Measurements from ENCODE around the gene LRRC10. TPM values are rescaled to one million over a fixed set of nuclear protein-coding genes. Genes with fewer than 3 reads are reported as not detected.

The LRRC10 gene
- total RNA-seq, 1 donor from 2014 or later, result not detected

DNA sequence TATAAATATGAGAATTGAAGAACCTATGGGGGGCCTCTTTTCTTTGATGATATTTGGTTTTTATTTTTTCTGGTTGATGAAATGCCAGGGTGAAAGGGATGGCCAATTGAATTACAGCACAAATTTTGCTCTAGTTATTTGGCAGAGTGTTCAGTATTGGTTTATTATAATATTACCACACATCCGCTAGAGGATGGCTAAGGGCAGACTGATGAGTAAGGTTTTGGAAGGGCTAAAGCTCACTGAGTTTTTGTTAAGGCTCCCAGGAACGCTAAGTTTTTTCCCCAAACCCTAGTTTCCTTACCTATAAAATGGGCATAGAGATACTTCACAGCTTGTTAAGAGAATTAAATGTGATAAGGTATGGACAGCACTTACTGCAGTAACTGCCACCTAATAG, 34.3 kb upstream of the LRRC10 start:
- POLR2A ChIA-PET, result no interaction called here
- Mint-ChIP-seq H3K4me3 (no peak overlapping the region), H3K27ac (no peak overlapping the region), H3K27me3 (peaks cover 13% of the 10 kb centered on the region), H3K36me3 (ENCODE audit: low read depth) (no peaks in the 10 kb centered on the region), H3K9me3 (no peaks in the 10 kb centered on the region), H3K4me1 (no peaks in the 10 kb centered on the region)
- DNase-seq (no peak), ATAC-seq (ENCODE audit: low read depth) (no peak)
- TF ChIP-seq, protein P1, sequence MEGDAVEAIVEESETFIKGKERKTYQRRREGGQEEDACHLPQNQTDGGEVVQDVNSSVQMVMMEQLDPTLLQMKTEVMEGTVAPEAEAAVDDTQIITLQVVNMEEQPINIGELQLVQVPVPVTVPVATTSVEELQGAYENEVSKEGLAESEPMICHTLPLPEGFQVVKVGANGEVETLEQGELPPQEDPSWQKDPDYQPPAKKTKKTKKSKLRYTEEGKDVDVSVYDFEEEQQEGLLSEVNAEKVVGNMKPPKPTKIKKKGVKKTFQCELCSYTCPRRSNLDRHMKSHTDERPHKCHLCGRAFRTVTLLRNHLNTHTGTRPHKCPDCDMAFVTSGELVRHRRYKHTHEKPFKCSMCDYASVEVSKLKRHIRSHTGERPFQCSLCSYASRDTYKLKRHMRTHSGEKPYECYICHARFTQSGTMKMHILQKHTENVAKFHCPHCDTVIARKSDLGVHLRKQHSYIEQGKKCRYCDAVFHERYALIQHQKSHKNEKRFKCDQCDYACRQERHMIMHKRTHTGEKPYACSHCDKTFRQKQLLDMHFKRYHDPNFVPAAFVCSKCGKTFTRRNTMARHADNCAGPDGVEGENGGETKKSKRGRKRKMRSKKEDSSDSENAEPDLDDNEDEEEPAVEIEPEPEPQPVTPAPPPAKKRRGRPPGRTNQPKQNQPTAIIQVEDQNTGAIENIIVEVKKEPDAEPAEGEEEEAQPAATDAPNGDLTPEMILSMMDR (IDR thresholded peaks at IDR 0.05), result no peak
- CTCF ChIA-PET, result no interaction called here
- intact Hi-C loops (cut with micrococcal nuclease), result no loop called here

DNA sequence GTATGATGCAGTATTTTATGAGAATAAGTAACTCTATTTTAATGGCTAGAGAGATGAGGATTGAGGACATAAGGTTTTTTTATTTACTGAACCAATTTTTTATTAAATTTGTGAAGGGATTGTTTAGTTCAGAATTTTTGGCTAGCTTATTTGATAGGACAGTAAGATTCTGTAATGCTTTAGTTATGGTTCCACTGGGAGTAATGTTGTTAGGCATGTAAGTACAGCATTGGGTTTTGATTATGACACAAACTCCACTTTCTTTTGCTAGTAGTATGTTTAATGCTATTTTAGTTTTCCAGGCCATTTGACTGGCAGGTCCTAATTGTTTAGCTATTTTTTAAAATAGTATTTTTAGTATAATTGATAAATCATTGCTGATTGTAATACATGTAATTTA, 33.8 kb upstream of the LRRC10 start:
- DNase-seq, result no peak
- POLR2A ChIA-PET, result no interaction called here
- intact Hi-C loops (cut with micrococcal nuclease), result no loop called here
- CTCF ChIA-PET, result no interaction called here
- no peak for ATAC-seq (ENCODE audit: low read depth)
- Mint-ChIP-seq H3K27ac (no peak overlapping the region), H3K27me3 (peaks cover 11% of the 10 kb centered on the region), H3K36me3 (ENCODE audit: low read depth) (no peaks in the 10 kb centered on the region), H3K4me3 (no peak overlapping the region), H3K4me1 (no peaks in the 10 kb centered on the region), H3K9me3 (no peaks in the 10 kb centered on the region)
- TF ChIP-seq, protein P1 (IDR thresholded peaks at IDR 0.05), result no peak

DNA sequence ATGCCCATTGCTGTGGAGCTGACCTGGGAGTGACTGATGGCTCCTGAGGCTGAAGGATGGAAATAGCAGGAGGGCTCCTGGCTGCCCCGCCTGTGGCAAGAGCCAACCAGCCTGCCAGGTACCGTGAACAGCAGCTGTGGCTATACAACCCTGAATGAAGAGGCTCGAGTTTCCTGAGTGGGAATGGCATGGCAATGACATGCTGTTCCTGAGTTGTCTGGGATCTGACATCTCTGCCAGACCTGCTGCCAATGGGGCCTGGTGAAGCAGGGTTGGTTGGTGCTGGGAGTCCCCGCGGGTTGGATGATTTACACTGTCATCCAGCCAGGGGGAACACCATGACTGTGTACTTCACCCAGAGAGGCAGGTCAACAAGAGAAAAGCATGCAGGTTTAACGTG, 31.8 kb upstream of the LRRC10 start:
- DNase-seq, result no peak
- ChIA-PET CTCF (no interaction called here), POLR2A (no interaction called here)
- no peaks in the 10 kb centered on the region for H3K36me3 Mint-ChIP-seq (ENCODE audit: low read depth)
- no peak overlapping the region for H3K27ac Mint-ChIP-seq
- intact Hi-C loops (cut with micrococcal nuclease), result no loop called here
- TF ChIP-seq, protein P1 (IDR thresholded peaks at IDR 0.05), result no peak
- peaks cover 3% of the 10 kb centered on the region for H3K27me3 Mint-ChIP-seq
- H3K4me1 Mint-ChIP-seq, result no peaks in the 10 kb centered on the region
- ATAC-seq (ENCODE audit: low read depth), result no peak
- H3K9me3 Mint-ChIP-seq, result no peaks in the 10 kb centered on the region
- no peak overlapping the region for H3K4me3 Mint-ChIP-seq

DNA sequence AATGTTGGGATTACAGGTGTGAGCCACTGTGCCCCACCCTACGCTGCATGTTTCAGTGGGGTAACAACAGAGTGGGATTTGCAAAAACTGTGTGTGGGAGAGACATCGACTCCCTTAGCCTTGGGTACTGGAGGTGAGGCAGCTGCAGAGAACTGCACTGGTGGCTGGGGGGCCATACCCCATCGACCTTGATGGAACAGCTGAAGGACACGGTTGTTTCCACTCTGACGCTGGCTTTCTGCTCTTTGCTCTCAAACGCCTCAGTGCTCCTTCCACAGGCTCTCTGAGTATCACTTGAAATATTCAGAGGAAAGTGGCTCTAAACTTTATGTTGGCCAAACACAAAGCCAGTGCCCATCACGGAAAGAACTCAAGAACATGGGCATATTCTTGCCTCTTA, 30.8 kb upstream of the LRRC10 start:
- POLR2A ChIA-PET, result no interaction called here

DNA sequence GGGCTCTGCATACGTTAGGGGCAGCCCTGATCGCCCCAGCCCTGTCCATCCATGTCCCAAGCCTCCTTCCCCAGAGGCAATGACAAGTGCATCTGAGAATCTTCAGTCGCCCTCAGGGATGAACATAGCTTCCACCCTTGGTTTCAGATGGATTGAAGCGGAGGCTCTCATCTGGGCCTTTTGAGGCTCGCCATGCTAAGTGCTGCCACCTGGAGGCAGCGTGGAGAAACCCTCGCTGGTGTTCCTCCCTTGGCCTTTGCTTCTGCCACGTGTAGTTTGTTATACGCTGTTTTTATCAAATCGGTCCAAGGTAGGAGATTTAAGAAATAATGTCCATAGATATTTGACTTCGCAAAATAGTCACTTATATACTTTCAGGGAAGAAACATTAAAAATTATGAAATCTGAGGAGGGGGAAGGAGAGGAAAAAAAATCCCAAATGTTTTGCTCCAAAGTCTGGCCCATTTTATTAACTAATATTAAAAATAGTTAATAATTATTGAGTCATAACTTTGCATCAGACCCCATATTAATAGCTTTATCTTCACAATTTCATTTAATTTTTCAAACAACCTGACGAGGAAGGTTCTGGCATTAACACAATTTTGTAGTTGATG, 28.8 kb upstream of the LRRC10 start:
- Mint-ChIP-seq H3K4me3 (no peak overlapping the region), H3K27ac (no peak overlapping the region), H3K4me1 (no peaks in the 10 kb centered on the region), H3K9me3 (no peaks in the 10 kb centered on the region), H3K36me3 (ENCODE audit: low read depth) (no peaks in the 10 kb centered on the region), H3K27me3 (no peaks in the 10 kb centered on the region)
- DNase-seq (peak; percentile 37), ATAC-seq (ENCODE audit: low read depth) (peak; percentile 77)
- ChIA-PET CTCF (interaction anchor here (0.8 to 3.9 kb wide), 7 partner anchors 8 to 485 kb away, joined by 3 to 39 read pairs (median 4); no protein-coding TSS in a partner anchor), POLR2A (interaction anchor here (0.6 kb wide), 1 partner anchor 281 kb away, joined by 5 read pairs; no protein-coding TSS in a partner anchor)
- TF ChIP-seq, protein P1 (IDR thresholded peaks at IDR 0.05), result peak; percentile 77
- intact Hi-C loops (cut with micrococcal nuclease), result loop anchor here (1.0 kb wide), 5 partner anchors 224 to 485 kb away; no protein-coding TSS in a partner anchor

More for the DNA sequence above, 30.8 kb upstream of the LRRC10 start:
- TF ChIP-seq, protein P1 (IDR thresholded peaks at IDR 0.05), result no peak
- Mint-ChIP-seq H3K4me1 (no peaks in the 10 kb centered on the region), H3K27me3 (no peaks in the 10 kb centered on the region), H3K27ac (no peak overlapping the region), H3K36me3 (ENCODE audit: low read depth) (no peaks in the 10 kb centered on the region), H3K9me3 (no peaks in the 10 kb centered on the region), H3K4me3 (no peak overlapping the region)
- ATAC-seq (ENCODE audit: low read depth), result no peak
- CTCF ChIA-PET, result interaction anchor here (1.8 to 3.9 kb wide), 2 partner anchors 284 to 350 kb away, joined by 9 to 39 read pairs; no protein-coding TSS in a partner anchor
- intact Hi-C loops (cut with micrococcal nuclease), result no loop called here
- DNase-seq, result no peak

Measured in activated B cell treated with CpG ODN at 0.5 μM for 24 hours (primary cell).